Caco-2 (cell line): ENCODE measurements around the gene OR4C45. TPM values are rescaled to one million over a fixed set of nuclear protein-coding genes. Genes with fewer than 3 reads are reported as not detected.

Experiments used
- total RNA-seq: library from RNA; stranded (reverse); gene quantifications from 2 replicates; pipeline ENCODE4 v1.2.3, GENCODE V29; 2022

Gene OR4C45
- total RNA-seq, 1 experiment from 2014 or later: not detected

Other genes with a start within 250 kb of the OR4C45 start
- not detected in 2 replicates for gene OR4C13, start 80.5 kb upstream of the OR4C45 start, total RNA-seq
- gene OR4C12, start 50.3 kb upstream of the OR4C45 start, total RNA-seq: not detected in 2 replicates